Measurements from ENCODE around the gene EID2B.

EID2B gene

GRCh38 chr19:39544226-39544903 is 11.7 kb upstream of the EID2B start:
- no peak overlapping the region for H3K9ac ChIP-seq (ENCODE audit: low read depth, low read length, poor library complexity, severe bottlenecking)
- H2AFZ ChIP-seq (ENCODE audit: low read length), result 0 out of 2 replicates have a peak overlapping the region, but pooled peaks have one; percentile 22
- peaks cover 4% of the 10 kb centered on the region for H3K4me1 ChIP-seq (ENCODE audit: insufficient read depth, low read length, poor library complexity, severe bottlenecking)
- no peaks in the 10 kb centered on the region for H3K9me3 ChIP-seq (ENCODE audit: insufficient read depth, low read depth, low read length)
- TF ChIP-seq EZH2phosphoT487 (IDR thresholded peaks at IDR 0.05; ENCODE audit: borderline replicate concordance) (no peak), CTCF (conservative IDR thresholded peaks at IDR 0.05; ENCODE audit: low read length) (no peak)
- H3K4me2 ChIP-seq (ENCODE audit: low read depth, low read length, poor library complexity, severe bottlenecking), result no peak overlapping the region
- H3F3A ChIP-seq (ENCODE audit: low read depth), result no peaks in the 10 kb centered on the region
- H3K4me3 ChIP-seq (ENCODE audit: low read length, poor library complexity, severe bottlenecking), result no peak overlapping the region
- no peaks in the 10 kb centered on the region for H3K27me3 ChIP-seq (ENCODE audit: insufficient read depth, low read length, poor library complexity, severe bottlenecking)
- H3K9me2 ChIP-seq (replicated peaks; ENCODE audit: low read depth, low read length), result no peaks in the 10 kb centered on the region
- H3K36me3 ChIP-seq (ENCODE audit: insufficient read depth, low read length), result no peaks in the 10 kb centered on the region
- peaks cover 5% of the 10 kb centered on the region for H3K79me2 ChIP-seq (ENCODE audit: insufficient read depth, low read length)
- no peaks in the 10 kb centered on the region for H4K20me1 ChIP-seq (ENCODE audit: insufficient read depth, low read length, poor library complexity, severe bottlenecking)

DNA sequence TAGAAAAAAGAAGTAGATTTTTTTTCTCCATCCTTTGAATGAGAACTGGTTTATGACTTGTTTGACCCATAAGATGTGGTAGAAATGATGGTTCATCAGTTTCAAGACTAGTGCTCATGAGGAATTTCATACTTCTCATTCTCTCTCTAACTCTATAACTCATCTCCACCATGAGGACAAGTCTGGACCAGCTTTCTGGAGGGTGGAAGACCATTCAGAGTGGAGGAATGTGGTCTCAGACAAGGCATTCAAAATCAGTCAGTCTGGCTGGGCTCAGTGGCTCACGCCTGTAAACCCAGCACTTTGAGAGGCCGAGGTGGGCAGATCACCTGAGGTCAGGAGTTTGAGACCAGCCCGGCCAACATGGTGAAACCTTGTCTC is 10.8 kb upstream of the EID2B start:
- H3K27me3 ChIP-seq (ENCODE audit: insufficient read depth, low read length, poor library complexity, severe bottlenecking), result no peaks in the 10 kb centered on the region
- H3K4me1 ChIP-seq (ENCODE audit: insufficient read depth, low read length, poor library complexity, severe bottlenecking), result peaks cover 10% of the 10 kb centered on the region

GRCh38 chr19:39542206-39542605 is 9.6 kb upstream of the EID2B start:
- H2AFZ ChIP-seq (ENCODE audit: low read length), result 0 out of 2 replicates have a peak overlapping the region, but pooled peaks have one; percentile 43

More for the DNA sequence above, 10.8 kb upstream of the EID2B start:
- Histone ChIP-seq H3K4me3 (ENCODE audit: low read length, poor library complexity, severe bottlenecking) (no peak overlapping the region), H3K9ac (ENCODE audit: low read depth, low read length, poor library complexity, severe bottlenecking) (no peak overlapping the region), H3K9me3 (ENCODE audit: insufficient read depth, low read depth, low read length) (no peaks in the 10 kb centered on the region), H3K4me2 (ENCODE audit: low read depth, low read length, poor library complexity, severe bottlenecking) (no peak overlapping the region), H3F3A (ENCODE audit: low read depth) (no peaks in the 10 kb centered on the region), H2AFZ (ENCODE audit: low read length) (no peak overlapping the region), H3K36me3 (ENCODE audit: insufficient read depth, low read length) (no peaks in the 10 kb centered on the region), H3K9me2 (replicated peaks; ENCODE audit: low read depth, low read length) (no peaks in the 10 kb centered on the region), H4K20me1 (ENCODE audit: insufficient read depth, low read length, poor library complexity, severe bottlenecking) (peaks cover 7% of the 10 kb centered on the region), H3K79me2 (ENCODE audit: insufficient read depth, low read length) (peaks cover 14% of the 10 kb centered on the region)
- TF ChIP-seq CTCF (conservative IDR thresholded peaks at IDR 0.05; ENCODE audit: low read length), result no peak
- no peak for TF ChIP-seq EZH2phosphoT487 (IDR thresholded peaks at IDR 0.05; ENCODE audit: borderline replicate concordance)

More at GRCh38 chr19:39542206-39542605, 9.6 kb upstream of the EID2B start:
- H3K4me3 ChIP-seq (ENCODE audit: low read length, poor library complexity, severe bottlenecking), result no peak overlapping the region
- H3K79me2 ChIP-seq (ENCODE audit: insufficient read depth, low read length), result peaks cover 24% of the 10 kb centered on the region
- H3K9me3 ChIP-seq (ENCODE audit: insufficient read depth, low read depth, low read length), result no peaks in the 10 kb centered on the region
- no peaks in the 10 kb centered on the region for H3K27me3 ChIP-seq (ENCODE audit: insufficient read depth, low read length, poor library complexity, severe bottlenecking)
- TF ChIP-seq EZH2phosphoT487 (IDR thresholded peaks at IDR 0.05; ENCODE audit: borderline replicate concordance) (no peak), CTCF (conservative IDR thresholded peaks at IDR 0.05; ENCODE audit: low read length) (no peak)
- H3K4me2 ChIP-seq (ENCODE audit: low read depth, low read length, poor library complexity, severe bottlenecking), result no peak overlapping the region
- H4K20me1 ChIP-seq (ENCODE audit: insufficient read depth, low read length, poor library complexity, severe bottlenecking), result peaks cover 10% of the 10 kb centered on the region
- no peak overlapping the region for H3K9ac ChIP-seq (ENCODE audit: low read depth, low read length, poor library complexity, severe bottlenecking)
- peaks cover 14% of the 10 kb centered on the region for H3K4me1 ChIP-seq (ENCODE audit: insufficient read depth, low read length, poor library complexity, severe bottlenecking)
- H3F3A ChIP-seq (ENCODE audit: low read depth), result no peaks in the 10 kb centered on the region
- no peaks in the 10 kb centered on the region for H3K36me3 ChIP-seq (ENCODE audit: insufficient read depth, low read length)
- no peaks in the 10 kb centered on the region for H3K9me2 ChIP-seq (replicated peaks; ENCODE audit: low read depth, low read length)
